CD4-positive, alpha-beta T cell treated with Interleukin-12 subunit alpha and Interleukin-12 subunit beta, for 1 hour (primary cell): ENCODE results near the gene LATS2.
A peak's percentile ranks its signal among the peaks of the same experiment; 100 is the strongest.
"Not testable (repeated sequence)": the region's sequence is repeated elsewhere in the genome, so short reads cannot be mapped to it uniquely, and the experiment has no call there.

Source experiments
- DNase-seq: peaks from one replicate; pipeline ENCODE4 v3.0.0-alpha.2; 2020

Gene LATS2

DNA sequence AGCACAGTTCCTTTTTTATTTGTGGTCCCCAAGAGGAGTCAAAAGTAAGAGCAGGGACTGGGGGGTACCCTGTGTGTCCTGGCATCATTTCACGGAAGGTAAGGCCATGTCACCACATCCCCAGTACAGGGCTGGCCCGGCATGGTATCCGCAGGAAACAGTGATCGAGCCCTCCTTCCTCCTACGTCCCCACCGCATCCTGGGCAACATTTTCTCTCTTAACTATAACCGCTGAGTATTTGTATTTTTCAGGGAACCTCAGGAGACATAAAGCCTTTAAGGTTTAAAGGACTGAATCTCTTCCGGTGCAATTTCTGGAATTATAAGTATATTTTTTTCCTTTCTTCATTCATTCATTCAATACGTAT, 13.6 kb upstream of the LATS2 start:
- peak; percentile 28 for DNase-seq

- no peak for DNase-seq
Measured at GRCh38 chr13:21074546-21074945, 13.2 kb upstream of the LATS2 start.

- DNase-seq: no peak
Measured at GRCh38 chr13:21071924-21072323, 10.5 kb upstream of the LATS2 start.

GRCh38 chr13:21071015-21071414, 9.6 kb upstream of the LATS2 start:
- DNase-seq: no peak

GRCh38 chr13:21069561-21070004, 8.2 kb upstream of the LATS2 start:
- no peak for DNase-seq

DNA sequence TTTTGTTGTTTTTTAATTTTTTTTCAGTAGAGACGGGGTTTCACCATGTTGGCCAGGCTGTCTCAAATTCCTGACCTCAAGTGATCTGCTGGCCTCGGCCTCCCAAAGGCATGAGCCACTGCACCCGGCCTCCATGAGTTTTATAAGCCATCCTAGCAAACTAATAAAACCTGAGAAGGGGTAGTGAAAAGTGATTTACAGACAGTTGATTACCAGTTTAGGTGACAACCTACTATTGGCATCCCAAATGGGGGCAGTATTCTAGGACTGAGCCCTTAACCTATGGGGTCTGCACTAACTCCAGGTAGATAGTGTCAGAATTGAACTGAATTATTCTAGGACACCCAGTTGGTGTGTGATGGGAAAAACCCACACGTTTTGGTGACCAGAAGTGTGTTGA, 6.5 kb upstream of the LATS2 start:
- DNase-seq: no peak

- DNase-seq: no peak
Measured at GRCh38 chr13:21066946-21067345, 5.6 kb upstream of the LATS2 start.

DNA sequence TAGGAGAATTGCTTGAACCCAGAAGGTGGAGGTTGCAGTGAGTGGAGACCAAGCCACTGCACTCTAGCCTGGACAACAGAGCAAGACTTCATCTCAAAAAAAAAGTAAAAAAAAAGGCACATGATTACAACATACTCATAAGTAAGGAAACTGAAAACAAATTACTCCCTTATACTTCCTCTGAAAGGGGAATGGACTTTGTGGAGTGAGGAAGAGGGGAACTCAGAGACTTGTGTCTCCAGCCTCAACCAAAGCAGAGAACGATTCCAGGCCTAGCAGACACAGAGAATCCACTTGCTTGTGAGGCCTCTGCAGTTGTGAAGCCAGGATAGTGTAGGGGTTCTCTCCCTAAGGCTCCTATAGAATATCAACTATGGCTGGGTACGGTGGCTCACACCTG, 4.3 kb upstream of the LATS2 start:
- DNase-seq: no peak

DNA sequence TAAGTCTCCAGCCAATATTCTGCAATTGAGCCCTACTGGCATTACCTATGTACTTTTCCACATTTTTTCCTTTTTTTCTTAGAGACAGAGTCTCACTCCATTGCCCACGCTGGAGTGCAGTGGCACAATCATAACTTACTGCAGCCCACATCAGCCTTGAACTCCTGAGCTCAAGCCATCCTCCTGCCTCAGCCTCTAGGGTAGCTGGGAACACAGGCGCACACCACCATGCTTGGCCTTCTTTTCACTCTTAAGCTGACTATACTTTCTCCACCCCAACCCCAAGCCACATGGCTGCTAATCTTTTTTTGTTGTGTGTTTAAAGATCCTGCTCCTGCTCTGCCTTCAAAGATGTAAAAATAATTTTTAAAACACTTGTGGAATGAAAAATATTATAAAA, 1.6 kb upstream of the LATS2 start:
- DNase-seq: no peak

- DNase-seq: no peak
Measured at GRCh38 chr13:21060338-21061028, 903 bp downstream of the LATS2 start.

DNA sequence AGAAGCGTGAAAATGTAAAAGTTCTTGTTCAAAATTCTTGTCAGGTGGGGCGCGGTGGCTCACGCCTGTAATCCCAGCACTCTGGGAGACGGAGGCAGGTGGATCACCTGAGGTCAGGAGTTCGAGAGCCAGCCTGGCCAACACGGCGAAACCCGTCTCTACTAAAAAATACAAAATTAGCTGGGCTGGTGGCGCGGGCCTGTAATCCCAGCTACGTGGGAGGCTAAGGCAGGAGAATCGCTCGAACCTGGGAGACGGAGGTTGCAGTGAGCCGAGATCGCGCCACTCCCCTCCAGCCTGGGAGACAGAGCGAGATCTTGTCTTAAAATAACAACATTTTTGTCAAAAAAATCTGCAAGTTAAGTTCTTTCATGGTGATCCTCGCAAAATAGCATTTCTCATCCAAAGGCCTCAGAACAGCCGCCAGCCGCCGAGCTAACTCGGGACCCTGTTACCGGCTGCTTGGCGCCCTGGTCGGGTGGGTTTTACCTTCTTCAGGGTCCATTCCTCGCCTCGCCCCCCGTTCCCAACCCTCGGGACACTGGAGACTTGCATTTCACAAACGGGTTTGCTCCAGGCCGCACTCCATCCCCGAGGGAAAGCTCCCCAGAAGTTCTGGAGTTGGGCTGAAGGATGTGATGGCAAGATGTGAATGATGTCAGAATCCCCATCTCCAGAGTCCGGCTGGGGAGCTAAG, 1.6 kb downstream of the LATS2 start:
- no peak for DNase-seq

DNA sequence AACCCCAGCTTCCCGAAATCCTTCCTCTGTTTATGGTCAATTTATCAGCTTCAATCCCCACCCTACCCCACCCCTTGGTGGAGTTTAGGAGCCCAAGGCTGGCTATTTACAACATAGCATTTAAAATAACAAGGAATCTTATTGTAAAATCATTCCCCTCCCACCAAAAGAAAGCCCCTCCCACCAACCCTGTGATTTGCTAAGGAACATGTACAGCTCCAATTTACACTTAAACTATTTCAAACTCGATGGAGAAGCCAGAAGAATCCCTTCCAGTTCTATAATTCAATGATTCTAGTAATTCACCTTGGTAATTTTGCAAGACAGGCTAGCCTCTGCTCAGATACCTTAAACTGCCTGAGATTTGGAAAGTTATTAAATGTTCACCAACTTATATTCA, 3.0 kb downstream of the LATS2 start:
- no peak for DNase-seq

DNA sequence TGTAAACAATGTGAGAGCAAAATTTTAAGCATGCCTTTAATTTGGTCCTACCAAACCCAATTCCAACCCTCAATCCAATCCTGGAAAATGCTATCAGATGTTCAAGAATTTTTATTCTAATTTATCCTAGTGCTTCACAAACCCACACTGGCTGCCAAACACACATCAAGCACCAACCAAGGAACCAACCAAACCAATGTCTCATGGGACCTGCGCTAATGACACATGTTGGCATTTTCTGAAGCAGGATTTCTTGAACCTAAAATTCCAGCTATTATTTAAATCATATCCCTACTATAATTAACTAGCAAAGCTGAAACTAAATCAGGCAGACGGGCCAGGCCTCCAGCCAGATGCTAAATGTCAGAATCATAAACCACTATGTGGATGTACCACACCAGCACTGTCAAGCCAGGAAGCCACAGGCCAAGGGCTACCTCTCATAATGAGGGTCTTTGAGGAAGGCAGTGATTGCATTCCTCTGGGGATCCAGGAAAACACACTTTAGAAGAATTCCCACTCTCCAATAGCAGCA, 5.8 kb downstream of the LATS2 start:
- no peak for DNase-seq

DNA sequence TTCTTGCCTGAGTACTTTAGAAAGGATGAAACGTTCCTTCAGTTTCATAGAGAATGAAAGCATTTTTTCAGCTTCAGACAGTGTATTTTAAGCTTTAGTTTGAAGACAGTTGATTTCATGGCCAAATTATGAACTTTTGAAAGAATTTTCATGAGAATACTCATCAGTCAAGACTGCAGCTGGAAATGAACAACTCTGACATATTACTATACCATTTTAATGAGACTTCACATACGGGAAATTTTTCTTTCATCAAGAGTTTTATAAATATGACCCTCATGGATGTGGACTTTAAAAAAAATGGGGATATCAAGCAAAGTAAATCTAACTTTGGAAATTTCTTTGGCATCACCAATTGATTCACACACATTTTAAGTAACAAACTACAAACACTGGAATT, 6.4 kb downstream of the LATS2 start:
- no peak for DNase-seq

- DNase-seq: no peak
Measured at GRCh38 chr13:21054313-21054712, 7.1 kb downstream of the LATS2 start.

GRCh38 chr13:21053231-21053630, 8.2 kb downstream of the LATS2 start:
- DNase-seq: no peak

DNA sequence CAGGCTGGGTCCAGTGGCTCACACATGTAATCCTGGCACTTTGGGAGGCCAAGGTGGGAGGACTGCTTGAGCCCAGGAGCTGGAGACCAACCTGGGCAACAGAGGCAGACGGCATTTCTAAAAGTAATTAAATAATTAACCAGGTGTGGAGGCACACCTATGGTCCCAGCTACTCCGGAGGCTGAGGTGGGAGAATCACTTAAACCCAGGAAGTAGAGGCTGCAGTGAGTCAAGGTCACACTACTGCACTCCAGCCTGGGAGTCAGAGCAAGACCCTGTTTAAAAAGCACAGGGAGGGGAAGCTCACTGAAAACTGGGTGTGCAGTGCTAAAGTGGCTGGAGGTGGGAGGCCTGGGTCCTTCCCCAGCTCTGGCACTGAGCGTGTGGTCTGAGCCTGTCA, 9.7 kb downstream of the LATS2 start:
- no peak for DNase-seq

DNA sequence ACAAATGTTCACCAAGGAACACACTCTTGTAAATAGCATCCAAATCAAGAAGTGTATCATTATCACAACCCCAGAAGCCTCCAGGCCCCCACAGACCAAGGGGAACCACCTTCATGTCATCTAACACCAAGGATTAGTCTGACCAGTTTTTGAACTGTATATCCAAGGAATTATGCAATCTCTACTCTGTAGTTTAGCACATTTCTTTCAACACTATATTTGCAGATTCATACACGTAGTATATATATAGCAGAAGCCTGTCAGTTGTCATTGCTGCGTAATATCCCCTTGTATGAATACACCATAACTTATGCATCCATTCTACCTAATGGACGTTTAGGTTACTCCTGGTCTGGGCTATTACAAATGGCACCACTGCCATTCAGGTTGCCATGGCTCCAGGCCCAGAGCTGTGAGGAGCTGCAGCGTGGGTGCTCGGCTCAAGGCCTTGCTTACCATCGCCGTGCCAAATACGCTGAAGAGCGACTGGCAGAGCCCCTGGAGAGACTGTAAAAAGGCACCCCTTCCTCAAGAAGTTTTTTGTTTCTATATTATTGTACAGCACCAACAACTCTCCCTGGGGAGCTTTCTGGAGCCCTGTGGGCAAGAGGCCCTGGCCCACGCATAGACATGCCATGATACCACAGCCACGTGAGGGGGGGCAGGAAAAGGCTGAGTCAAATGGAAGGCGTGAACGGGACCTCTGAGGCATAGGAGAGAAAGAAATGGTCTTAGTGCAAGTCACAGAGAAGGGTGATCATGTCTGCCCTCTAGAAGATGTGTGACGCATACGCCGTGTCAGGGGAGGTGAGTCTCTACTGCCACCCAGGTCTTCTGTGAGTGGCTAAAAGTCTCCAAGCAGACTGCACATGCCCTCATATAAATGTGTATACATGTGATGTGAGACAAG, 10.8 kb downstream of the LATS2 start:
- no peak for DNase-seq

DNA sequence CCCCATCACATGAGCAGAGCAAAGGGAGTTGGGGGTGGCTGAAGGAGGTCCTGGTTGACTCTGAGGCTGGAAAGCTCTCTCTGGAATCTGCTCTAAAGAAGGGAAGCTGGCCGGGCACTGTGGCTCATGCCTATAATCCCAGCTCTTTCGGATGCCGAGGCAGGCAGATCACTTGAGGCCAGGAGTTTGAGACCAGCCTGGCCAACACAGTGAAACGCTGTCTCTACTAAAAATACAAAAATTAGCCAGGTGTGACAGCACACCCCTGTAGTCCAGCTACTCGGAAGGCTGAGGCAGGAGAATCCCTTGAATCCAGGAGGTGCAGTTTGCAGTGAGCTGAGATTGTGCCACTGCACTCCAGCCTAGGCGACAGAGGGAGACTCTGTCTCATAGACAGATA, 11.7 kb downstream of the LATS2 start:
- DNase-seq: not testable (repeated sequence)

- no peak for DNase-seq
Measured at GRCh38 chr13:21048901-21049698, 12.3 kb downstream of the LATS2 start.

DNA sequence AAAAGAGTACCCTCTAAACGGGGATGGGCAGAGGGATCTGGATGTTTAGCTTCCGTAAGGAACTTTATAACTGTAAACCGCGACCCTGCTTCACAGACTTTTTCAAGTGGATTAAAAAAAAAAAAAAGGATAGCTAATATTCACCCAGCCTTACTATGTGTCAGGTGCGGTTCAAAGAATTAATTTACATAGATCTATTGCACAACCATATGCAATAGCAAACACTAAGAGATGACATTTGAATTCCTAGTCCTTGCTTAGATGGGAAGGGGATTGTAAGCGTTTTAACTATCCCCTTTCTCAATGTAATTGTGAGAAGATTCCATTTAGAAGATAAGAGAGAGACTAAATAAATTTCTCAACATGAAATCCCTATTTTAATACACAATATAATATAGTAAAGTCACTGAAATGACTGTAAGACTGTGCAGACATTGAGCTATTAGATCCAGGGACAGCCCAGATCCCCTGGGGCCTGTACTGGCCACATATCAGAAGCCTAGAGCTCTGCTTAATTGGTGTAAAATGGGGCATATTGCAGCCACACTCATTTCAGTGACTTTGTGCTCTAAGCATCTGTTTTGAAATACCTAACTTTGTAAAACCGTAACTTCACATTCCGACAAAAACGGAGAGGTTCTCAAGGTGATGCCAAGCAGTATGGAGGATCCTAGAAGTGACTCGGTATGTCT, 13.6 kb downstream of the LATS2 start:
- no peak for DNase-seq

DNA sequence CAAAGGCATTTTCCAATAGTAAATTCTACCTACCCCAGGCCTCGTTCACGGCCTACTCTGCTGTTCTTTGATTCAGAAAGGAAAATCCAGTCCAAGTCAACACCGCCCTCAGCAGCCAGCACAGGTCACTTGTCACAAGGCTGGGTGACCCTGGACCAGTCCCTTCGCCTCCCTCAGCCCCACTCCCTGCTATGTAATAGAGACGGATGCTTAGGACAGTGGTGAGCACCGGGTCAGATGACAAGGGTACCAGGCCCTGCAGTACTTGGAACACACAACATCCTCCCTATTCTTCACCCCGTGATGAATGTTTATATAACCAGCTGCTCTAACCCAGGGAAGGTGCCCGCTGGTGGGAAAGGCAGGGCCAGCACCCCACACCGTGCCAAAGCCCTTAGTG, 14.3 kb downstream of the LATS2 start:
- DNase-seq: no peak
